GM12865 (cell line): ENCODE results near the gene NDST1.
"Not testable (repeated sequence)": the region's sequence is repeated elsewhere in the genome, so short reads cannot be mapped to it uniquely, and the experiment has no call there.

Source experiments
- DNase-seq: peaks from one replicate; pipeline ENCODE4 v3.0.0; 2010; ENCODE audit warnings: low read depth
- H3K4me3 ChIP-seq: 2 replicates; pipeline ENCODE4 v1.5.1; 2011; ENCODE audit warnings: mild to moderate bottlenecking, low read depth, low read length, control low read depth
- CTCF ChIP-seq: IDR thresholded peaks from 2 replicates; pipeline ENCODE4 v1.5.1; 2011; ENCODE audit warnings: low read length, control low read depth, low read depth, inconsistent platforms; ENCODE audit not compliant: insufficient read depth; ENCODE audit errors: missing control alignments

NDST1 gene

GRCh38 chr5:150514708-150515211 lies 6.8 kb downstream of the NDST1 start:
- DNase-seq = no peak
- no peak for TF ChIP-seq CTCF
- H3K4me3 ChIP-seq = no peak overlapping the region

- DNase-seq = no peak
- TF ChIP-seq CTCF = no peak
- no peak overlapping the region for H3K4me3 ChIP-seq
These were observed 7.5 kb downstream of the NDST1 start for GRCh38 chr5:150515446-150515845.

GRCh38 chr5:150516011-150516410 lies 8.1 kb downstream of the NDST1 start:
- no peak overlapping the region for H3K4me3 ChIP-seq
- TF ChIP-seq CTCF = no peak
- DNase-seq = no peak

GRCh38 chr5:150517272-150518152 lies 9.6 kb downstream of the NDST1 start:
- no peak for DNase-seq
- no peak for TF ChIP-seq CTCF
- no peak overlapping the region for H3K4me3 ChIP-seq

- H3K4me3 ChIP-seq, DNase-seq: not testable (repeated sequence)
These were observed 11.0 kb downstream of the NDST1 start for GRCh38 chr5:150518712-150519559.

GRCh38 chr5:150519560-150519945 lies 11.6 kb downstream of the NDST1 start:
- no peak for TF ChIP-seq CTCF
- H3K4me3 ChIP-seq = no peak overlapping the region
- no peak for DNase-seq

GRCh38 chr5:150519978-150520377 lies 12.0 kb downstream of the NDST1 start:
- no peak for TF ChIP-seq CTCF
- DNase-seq = no peak
- no peak overlapping the region for H3K4me3 ChIP-seq
